Measurements from ENCODE around the gene HPSE.
"Not testable (repeated sequence)": the region's sequence is repeated elsewhere in the genome, so short reads cannot be mapped to it uniquely, and the experiment has no call there.

Gene HPSE

GRCh38 chr4:83281307-83281706 lies 53.3 kb downstream of the HPSE start:
- DNase-seq = no peak

- DNase-seq = no peak
Measured at GRCh38 chr4:83276299-83277040, 58.2 kb downstream of the HPSE start.

- not testable (repeated sequence) for DNase-seq
Measured at GRCh38 chr4:83273926-83274325, 60.7 kb downstream of the HPSE start.

- no peak for DNase-seq
Measured at GRCh38 chr4:83272900-83273299, 61.7 kb downstream of the HPSE start.

- no peak for DNase-seq
Measured at GRCh38 chr4:83269256-83269655, 65.4 kb downstream of the HPSE start.

GRCh38 chr4:83268491-83268890 lies 66.2 kb downstream of the HPSE start:
- DNase-seq = no peak

- DNase-seq = no peak
Measured at GRCh38 chr4:83267830-83268475, 66.7 kb downstream of the HPSE start.

- DNase-seq = no peak
Measured at GRCh38 chr4:83267121-83267829, 67.4 kb downstream of the HPSE start.

GRCh38 chr4:83266689-83267088 lies 68.0 kb downstream of the HPSE start:
- DNase-seq = no peak

GRCh38 chr4:83263106-83263505 lies 71.5 kb downstream of the HPSE start:
- no peak for DNase-seq

GRCh38 chr4:83262682-83263081 lies 72.0 kb downstream of the HPSE start:
- no peak for DNase-seq

GRCh38 chr4:83261307-83261706 lies 73.3 kb downstream of the HPSE start:
- DNase-seq = no peak

GRCh38 chr4:83259586-83259985 lies 75.1 kb downstream of the HPSE start:
- DNase-seq = no peak

GRCh38 chr4:83258461-83258860 lies 76.2 kb downstream of the HPSE start:
- DNase-seq = no peak

- DNase-seq = no peak
Measured at GRCh38 chr4:83257811-83258210, 76.8 kb downstream of the HPSE start.

- peak; percentile 4 for DNase-seq
Measured at GRCh38 chr4:83255584-83255983, 79.1 kb downstream of the HPSE start.

GRCh38 chr4:83252782-83253405 lies 81.8 kb downstream of the HPSE start:
- no peak for DNase-seq

- DNase-seq = no peak
Measured at GRCh38 chr4:83251447-83251830, 83.2 kb downstream of the HPSE start.

- DNase-seq = no peak
Measured at GRCh38 chr4:83250687-83251446, 83.8 kb downstream of the HPSE start.

- DNase-seq = no peak
Measured at GRCh38 chr4:83248486-83248885, 86.2 kb downstream of the HPSE start.

GRCh38 chr4:83247415-83248357 lies 87.0 kb downstream of the HPSE start:
- no peak for DNase-seq

All from T1000 (cell line).